Activated CD8-positive, alpha-beta T cell treated with anti-CD3 and anti-CD28 coated beads, Interleukin-2, amount 10 ng/mL, durations not matched to agents 7 days and 5 days (primary cell): ENCODE results near the gene DENND1A. TPM values are rescaled to one million over a fixed set of nuclear protein-coding genes. Genes with fewer than 3 reads are reported as not detected.
"Not testable (repeated sequence)": the region's sequence is repeated elsewhere in the genome, so short reads cannot be mapped to it uniquely, and the experiment has no call there.

Experiments used
- ATAC-seq: fragments of 150-1000 bp; cut with Tn5 transposase; one replicate; pipeline ENCODE4 v1.10.0; 2021; ENCODE audit warnings: moderate library complexity
- CTCF ChIA-PET: fragments of 350-600 bp; sonication (Branson Sonifier 250); formaldehyde crosslinking; loops from one replicate; lab custom pipeline; 2021; ENCODE audit warnings: antibody characterized with exemption; lab: Charles Lee
- POLR2A ChIA-PET: fragments of 350-600 bp; sonication (Branson Sonifier 250); formaldehyde crosslinking; loops from one replicate; lab custom pipeline; 2021; ENCODE audit warnings: antibody characterized with exemption; lab: Charles Lee
- DNase-seq: peaks from one replicate; pipeline ENCODE4 v3.0.0-alpha.2; 2020
- H3K27ac Mint-ChIP-seq: one replicate; pipeline ENCODE4 v1.8.0; 2021; ENCODE audit warnings: mild to moderate bottlenecking, mixed read lengths
- H3K27me3 Mint-ChIP-seq: one replicate; pipeline ENCODE4 v1.8.0; 2021; ENCODE audit warnings: low read depth, mixed read lengths
- H3K36me3 Mint-ChIP-seq: one replicate; pipeline ENCODE4 v1.8.0; 2021; ENCODE audit warnings: low read depth, mixed read lengths
- H3K4me1 Mint-ChIP-seq: one replicate; pipeline ENCODE4 v1.8.0; 2021; ENCODE audit warnings: low read depth, mixed read lengths
- H3K4me3 Mint-ChIP-seq: one replicate; pipeline ENCODE4 v1.8.0; 2021; ENCODE audit warnings: mild to moderate bottlenecking, mixed read lengths
- H3K9me3 Mint-ChIP-seq: one replicate; pipeline ENCODE4 v1.8.0; 2022; ENCODE audit warnings: mixed read lengths; ENCODE audit not compliant: insufficient read depth
- total RNA-seq, 2 experiments: library from RNA; stranded (reverse); gene quantifications; one replicate each; pipeline ENCODE4 v1.2.3, GENCODE V29; 2021

Gene DENND1A
- total RNA-seq, 2 experiments from 2014 or later: 13.0 to 15.5 TPM

DNA sequence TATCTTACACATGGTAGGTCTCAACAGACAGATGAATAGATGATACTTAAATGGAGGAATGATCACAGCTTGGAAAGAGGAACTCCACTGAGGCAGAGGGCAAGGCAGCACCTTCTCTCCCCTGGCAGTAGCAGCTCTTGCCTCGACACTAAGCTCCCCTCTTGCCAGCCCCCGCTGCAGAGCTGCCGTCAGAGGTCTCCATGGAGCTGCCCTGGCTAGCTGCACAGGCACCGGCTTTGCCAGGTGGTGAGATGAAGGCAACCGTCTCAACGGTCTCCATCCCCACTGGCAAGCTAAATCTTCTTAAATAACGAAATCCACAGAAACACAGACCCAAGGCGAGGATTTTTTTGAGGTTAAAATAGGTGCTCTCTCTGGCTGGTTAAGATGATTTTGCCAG, 492.7 kb downstream of the DENND1A start:
- H3K4me3 Mint-ChIP-seq: no peak overlapping the region
- no peaks in the 10 kb centered on the region for H3K9me3 Mint-ChIP-seq
- H3K4me1 Mint-ChIP-seq: no peaks in the 10 kb centered on the region
- DNase-seq: no peak
- H3K36me3 Mint-ChIP-seq: no peaks in the 10 kb centered on the region
- CTCF ChIA-PET: no interaction called here
- H3K27ac Mint-ChIP-seq: no peak overlapping the region
- ATAC-seq: no peak
- POLR2A ChIA-PET: no interaction called here
- H3K27me3 Mint-ChIP-seq: no peaks in the 10 kb centered on the region

DNA sequence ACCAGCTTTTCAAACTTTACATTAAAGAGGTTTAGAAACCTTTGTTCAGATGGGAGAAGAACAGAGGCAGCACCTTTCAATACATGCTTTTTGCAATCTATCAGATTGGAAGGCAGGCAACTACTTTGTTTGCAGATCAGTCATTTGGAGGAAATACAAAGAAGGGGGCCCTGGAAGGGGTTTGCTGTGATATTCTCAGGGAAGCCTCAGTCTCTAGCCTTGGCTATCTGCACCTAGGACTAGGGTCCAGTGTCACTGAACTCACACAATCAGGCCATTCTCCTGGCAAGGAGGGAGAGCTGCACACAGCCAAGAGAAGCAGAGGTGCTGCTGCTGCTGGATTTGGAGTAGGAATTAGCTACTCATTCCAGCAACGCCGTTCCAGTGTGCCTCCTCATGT, 494.5 kb downstream of the DENND1A start:
- Mint-ChIP-seq H3K27me3 (no peaks in the 10 kb centered on the region), H3K9me3 (no peaks in the 10 kb centered on the region), H3K4me1 (no peaks in the 10 kb centered on the region), H3K4me3 (no peak overlapping the region), H3K27ac (no peak overlapping the region), H3K36me3 (no peaks in the 10 kb centered on the region)
- DNase-seq (no peak), ATAC-seq (no peak)
- ChIA-PET POLR2A (interaction anchor here (1.0 kb wide), 1 partner anchor 11 kb away, joined by 4 read pairs; no protein-coding TSS in a partner anchor), CTCF (no interaction called here)

DNA sequence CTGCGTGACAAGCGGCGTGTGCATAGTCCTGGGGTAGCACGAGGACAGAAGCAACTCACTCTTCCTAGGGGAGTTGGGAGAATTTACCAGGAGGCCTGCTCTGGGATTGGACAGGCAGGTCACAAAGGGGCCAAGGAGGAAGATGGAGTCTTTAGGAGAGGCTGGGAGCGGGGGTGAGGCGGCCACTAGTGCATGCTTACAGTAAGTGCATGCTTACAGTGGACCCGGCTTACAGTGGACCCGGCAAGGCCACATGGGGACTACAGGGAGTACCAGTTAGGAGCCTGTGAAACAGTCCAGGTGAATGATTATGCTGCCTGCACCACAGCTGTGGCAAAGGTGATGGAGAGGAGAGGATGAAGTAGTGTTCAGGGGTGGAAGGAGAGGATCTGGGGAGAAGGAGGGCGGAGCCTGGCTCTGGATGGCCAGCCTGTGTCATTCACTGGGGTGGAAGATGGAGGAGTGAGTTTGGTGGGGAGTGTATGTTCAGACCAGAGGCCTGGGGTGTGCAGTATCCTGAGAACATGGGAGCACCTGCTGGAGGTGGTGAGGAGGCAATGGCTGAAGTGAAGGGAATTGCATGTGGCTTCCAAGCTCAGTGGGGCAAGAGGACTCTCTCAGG, 495.2 kb downstream of the DENND1A start:
- Mint-ChIP-seq H3K4me3 (no peak overlapping the region), H3K36me3 (no peaks in the 10 kb centered on the region), H3K27me3 (no peaks in the 10 kb centered on the region), H3K27ac (no peak overlapping the region), H3K9me3 (no peaks in the 10 kb centered on the region), H3K4me1 (no peaks in the 10 kb centered on the region)
- ATAC-seq (no peak), DNase-seq (no peak)
- POLR2A ChIA-PET: no interaction called here
- CTCF ChIA-PET: no interaction called here

DNA sequence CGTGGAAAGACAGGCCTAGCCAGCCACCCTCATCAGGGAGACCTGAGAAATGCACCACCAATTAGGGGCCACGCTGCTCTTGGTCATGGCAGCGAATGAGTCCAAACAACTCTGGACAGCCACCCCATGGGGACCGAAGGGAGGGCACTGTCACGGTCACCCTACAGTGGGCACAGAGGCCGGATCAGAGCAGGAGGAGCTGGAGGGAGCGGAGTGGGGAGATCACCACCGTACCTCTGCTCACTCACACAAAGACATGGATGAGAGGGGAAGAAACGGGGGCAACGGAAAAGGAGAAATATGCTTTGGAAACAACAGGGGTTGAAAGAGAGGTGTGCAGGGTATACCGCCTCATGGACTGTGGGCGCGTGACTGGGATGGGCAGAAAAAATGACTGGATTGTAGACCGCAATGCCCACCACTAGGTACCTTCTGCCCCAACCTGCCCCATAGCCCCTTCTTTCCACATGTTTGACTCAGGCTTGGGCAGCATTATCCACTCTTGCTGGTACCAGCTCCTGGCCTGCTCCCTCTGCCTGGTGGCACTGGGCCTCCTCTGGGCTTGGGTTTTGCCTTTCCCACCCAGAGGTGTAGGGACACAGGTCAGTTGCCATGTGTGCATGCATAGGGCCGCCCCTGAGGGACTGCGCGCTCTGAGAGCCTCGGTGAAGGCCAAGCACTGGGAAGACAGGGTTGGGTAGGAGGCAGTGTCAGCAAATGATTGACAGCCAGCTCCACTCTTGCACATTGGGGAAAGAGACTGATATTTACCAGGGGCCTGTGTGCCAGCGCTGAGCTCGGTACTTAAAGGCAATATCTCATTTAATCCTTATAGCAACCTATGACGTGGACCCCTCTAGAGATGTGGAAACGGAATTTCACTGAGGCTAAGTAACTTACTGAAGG, 497.3 kb downstream of the DENND1A start:
- peak overlapping the region; percentile 8 for H3K27ac Mint-ChIP-seq
- ATAC-seq (no peak), DNase-seq (no peak)
- H3K27me3 Mint-ChIP-seq: no peaks in the 10 kb centered on the region
- ChIA-PET POLR2A (no interaction called here), CTCF (interaction anchor here (1.5 kb wide), 1 partner anchor 33 kb away, joined by 3 read pairs; no protein-coding TSS in a partner anchor)
- no peaks in the 10 kb centered on the region for H3K4me1 Mint-ChIP-seq
- no peaks in the 10 kb centered on the region for H3K36me3 Mint-ChIP-seq
- no peak overlapping the region for H3K4me3 Mint-ChIP-seq
- no peaks in the 10 kb centered on the region for H3K9me3 Mint-ChIP-seq

DNA sequence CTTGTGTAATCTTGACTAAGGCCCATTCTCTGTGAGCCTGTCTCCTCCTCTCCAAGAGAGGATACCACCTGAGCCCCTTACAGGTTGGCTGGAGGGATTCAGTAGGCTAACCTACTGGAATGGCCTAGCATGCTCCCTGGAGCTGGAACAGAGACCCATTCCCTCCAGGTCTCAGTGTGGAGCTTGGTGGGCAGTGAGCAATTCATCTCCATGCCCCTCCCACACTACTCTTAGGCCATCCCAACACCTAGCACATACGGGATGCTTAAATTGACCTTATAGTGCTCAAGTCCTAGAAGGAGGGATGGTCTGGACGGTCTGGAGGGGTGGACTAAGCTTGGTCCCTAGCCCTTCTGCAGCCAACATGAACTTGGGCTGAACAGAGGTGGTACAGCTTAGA, 498.3 kb downstream of the DENND1A start:
- Mint-ChIP-seq H3K27me3 (no peaks in the 10 kb centered on the region), H3K9me3 (no peaks in the 10 kb centered on the region), H3K36me3 (no peaks in the 10 kb centered on the region), H3K4me3 (no peak overlapping the region), H3K27ac (no peak overlapping the region), H3K4me1 (no peaks in the 10 kb centered on the region)
- ChIA-PET POLR2A (no interaction called here), CTCF (interaction anchor here (1.5 kb wide), 1 partner anchor 32 kb away, joined by 3 read pairs; no protein-coding TSS in a partner anchor)
- no peak for DNase-seq
- no peak for ATAC-seq

DNA sequence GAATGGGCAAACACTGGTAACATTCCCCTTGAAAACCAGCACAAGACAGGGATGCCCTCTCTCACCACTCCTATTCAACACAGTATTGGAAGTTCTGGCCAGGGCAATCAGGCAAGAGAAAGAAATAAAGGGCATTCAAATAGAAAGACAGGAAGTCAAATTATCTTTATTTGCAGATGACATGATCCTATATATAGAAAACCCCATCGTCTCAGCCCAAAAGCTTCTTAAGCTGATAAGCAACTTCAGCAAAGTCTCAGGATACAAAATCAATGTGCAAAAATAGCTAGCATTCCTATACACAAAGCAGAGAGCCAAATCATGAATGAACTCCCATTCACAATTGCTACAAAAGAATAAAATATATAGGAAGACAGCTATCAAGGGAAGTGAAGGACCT, 501.5 kb downstream of the DENND1A start:
- CTCF ChIA-PET, POLR2A ChIA-PET, DNase-seq, H3K4me1 Mint-ChIP-seq, H3K27ac Mint-ChIP-seq, H3K9me3 Mint-ChIP-seq, ATAC-seq, H3K4me3 Mint-ChIP-seq, H3K36me3 Mint-ChIP-seq, H3K27me3 Mint-ChIP-seq: not testable (repeated sequence)

DNA sequence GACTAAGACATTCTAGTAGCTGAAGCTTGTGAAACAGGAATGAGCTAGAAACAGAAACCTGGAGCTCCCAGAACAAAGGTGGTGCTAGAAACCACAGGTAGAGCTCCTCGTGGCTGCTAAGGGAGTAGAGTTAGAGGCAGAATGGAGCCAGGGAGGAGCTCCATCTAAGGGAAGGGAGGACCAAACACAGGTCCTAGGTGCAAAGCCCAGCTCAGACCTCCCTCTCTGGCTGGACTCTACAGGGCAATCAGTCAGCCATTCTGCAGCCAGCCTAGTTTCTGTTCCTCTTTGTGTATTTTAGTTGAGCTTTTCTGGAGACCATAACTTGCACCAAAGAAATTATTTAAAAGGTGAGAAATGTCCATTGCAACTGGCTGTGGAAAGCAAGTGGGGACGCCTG, 503.5 kb downstream of the DENND1A start:
- DNase-seq: no peak
- no peaks in the 10 kb centered on the region for H3K9me3 Mint-ChIP-seq
- CTCF ChIA-PET: interaction anchor here (1.2 kb wide), 1 partner anchor 614 kb away, joined by 3 read pairs; no protein-coding TSS in a partner anchor
- no peak overlapping the region for H3K4me3 Mint-ChIP-seq
- no peaks in the 10 kb centered on the region for H3K27me3 Mint-ChIP-seq
- POLR2A ChIA-PET: no interaction called here
- H3K36me3 Mint-ChIP-seq: no peaks in the 10 kb centered on the region
- H3K27ac Mint-ChIP-seq: no peak overlapping the region
- ATAC-seq: no peak
- H3K4me1 Mint-ChIP-seq: no peaks in the 10 kb centered on the region

DNA sequence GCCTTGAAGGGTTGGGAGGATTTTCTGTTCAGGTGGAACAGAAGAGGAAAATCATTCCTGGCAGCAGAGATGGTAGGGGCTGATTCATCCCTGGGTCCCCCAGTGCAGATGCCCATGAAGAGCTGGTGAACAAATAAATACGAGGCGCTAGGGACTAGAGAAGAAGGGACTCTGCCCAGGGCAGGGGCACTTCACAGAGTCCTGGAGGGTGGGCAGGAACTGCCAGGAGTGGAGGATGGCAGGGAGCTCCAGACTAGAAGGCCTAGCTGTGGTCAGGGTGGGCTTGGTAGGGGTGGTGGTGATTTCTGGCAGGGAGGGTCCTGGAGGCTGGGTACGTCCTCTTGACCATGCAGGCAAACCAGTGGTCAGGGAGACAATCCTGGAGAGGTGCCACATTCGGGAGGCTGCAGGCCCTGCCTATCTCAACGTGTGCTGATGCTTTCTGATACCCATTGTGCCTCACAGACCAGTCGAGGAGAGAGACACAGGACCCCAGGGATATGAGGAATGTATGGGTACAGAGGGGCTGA, 504.0 kb downstream of the DENND1A start:
- H3K4me1 Mint-ChIP-seq: no peaks in the 10 kb centered on the region
- no peak overlapping the region for H3K27ac Mint-ChIP-seq
- no peaks in the 10 kb centered on the region for H3K9me3 Mint-ChIP-seq
- POLR2A ChIA-PET: no interaction called here
- CTCF ChIA-PET: interaction anchor here (1.2 kb wide), 1 partner anchor 614 kb away, joined by 3 read pairs; no protein-coding TSS in a partner anchor
- ATAC-seq: no peak
- no peaks in the 10 kb centered on the region for H3K27me3 Mint-ChIP-seq
- DNase-seq: no peak
- no peak overlapping the region for H3K4me3 Mint-ChIP-seq
- no peaks in the 10 kb centered on the region for H3K36me3 Mint-ChIP-seq

DNA sequence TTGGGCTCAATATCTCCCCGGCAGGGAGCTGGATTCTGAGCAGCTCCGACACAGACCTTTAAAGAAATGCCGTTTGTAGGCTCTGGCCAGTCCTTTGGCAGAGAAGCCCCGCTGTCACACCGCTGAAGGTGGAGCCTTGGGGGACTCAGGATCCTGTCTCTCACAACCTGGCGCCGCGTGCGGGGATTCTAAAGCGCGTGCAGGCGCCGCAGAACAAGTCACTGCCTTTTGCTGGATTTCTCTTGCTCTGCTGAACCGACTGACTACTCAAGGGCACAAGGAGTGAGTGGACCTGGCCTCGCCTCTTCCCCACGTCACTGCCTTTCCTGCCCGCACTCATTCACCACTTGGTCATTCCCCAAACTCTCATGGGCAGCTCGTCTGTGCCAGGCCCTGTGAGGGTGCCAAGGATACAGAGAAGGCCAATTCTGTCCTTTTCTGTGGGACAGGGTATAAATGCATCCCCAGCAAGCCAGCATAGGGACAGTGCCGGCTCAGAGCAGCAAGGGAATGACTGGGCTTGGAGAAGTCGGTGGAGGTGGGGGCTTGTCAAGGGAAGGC, 504.6 kb downstream of the DENND1A start:
- H3K4me1 Mint-ChIP-seq: no peaks in the 10 kb centered on the region
- no peaks in the 10 kb centered on the region for H3K36me3 Mint-ChIP-seq
- POLR2A ChIA-PET: no interaction called here
- no peak overlapping the region for H3K27ac Mint-ChIP-seq
- CTCF ChIA-PET: no interaction called here
- no peaks in the 10 kb centered on the region for H3K27me3 Mint-ChIP-seq
- H3K4me3 Mint-ChIP-seq: no peak overlapping the region
- ATAC-seq: no peak
- H3K9me3 Mint-ChIP-seq: no peaks in the 10 kb centered on the region
- no peak for DNase-seq

DNA sequence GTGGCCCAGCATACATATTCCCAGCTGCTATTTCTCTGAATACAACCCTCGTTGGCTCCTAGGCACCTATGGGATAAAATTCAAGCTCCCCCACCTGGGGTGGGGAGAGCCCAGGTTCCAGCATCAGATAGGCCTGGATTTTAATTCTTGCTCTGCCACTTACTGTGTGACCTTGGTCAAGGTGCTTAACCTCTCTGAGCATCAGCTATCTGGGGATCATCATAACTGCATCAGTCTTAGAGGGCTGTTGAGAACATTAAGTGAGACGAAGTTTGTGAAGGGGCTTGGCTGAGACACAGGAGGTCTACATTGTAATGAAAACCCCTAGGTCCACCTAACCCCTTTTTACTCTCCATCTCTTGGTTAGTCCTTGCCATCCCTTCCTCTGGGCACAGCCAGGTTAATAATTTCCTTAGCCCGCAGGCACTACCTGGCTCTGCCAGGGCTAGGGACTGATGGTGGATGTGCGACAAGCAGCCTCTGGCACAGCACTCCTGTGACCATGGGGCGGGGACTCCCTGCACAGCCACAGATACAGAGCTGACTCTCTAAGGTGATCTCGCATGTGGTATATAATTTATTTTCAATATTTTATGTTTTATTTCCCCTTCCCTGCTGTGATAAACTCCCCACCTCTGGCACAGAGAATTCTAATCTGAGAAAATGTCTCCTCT, 505.2 kb downstream of the DENND1A start:
- H3K27ac Mint-ChIP-seq: no peak overlapping the region
- H3K4me3 Mint-ChIP-seq: no peak overlapping the region
- ChIA-PET POLR2A (interaction anchor here (0.9 kb wide), 1 partner anchor 11 kb away, joined by 4 read pairs; no protein-coding TSS in a partner anchor), CTCF (no interaction called here)
- DNase-seq: no peak
- no peaks in the 10 kb centered on the region for H3K36me3 Mint-ChIP-seq
- no peak for ATAC-seq
- H3K4me1 Mint-ChIP-seq: no peaks in the 10 kb centered on the region
- no peaks in the 10 kb centered on the region for H3K27me3 Mint-ChIP-seq
- H3K9me3 Mint-ChIP-seq: no peaks in the 10 kb centered on the region

DNA sequence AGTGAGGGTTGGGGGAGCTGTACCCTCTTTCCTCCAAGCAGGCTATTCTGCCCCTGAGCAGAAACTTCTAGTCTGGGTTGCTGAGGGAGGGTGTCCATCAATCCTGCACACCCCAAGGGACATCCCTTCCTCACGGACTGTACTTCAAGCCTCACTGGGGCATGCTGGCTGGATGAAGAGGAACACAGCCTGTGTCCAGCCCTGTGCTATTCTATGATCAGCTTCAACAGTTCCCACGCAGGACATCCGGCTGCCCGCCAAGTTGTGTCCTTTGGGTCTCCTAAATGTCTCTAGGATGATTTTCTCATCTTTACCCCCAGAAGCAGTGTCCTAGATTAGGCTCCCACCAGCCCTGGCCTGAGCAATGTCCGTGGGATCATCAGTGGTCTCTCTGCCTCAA, 505.8 kb downstream of the DENND1A start:
- Mint-ChIP-seq H3K27me3 (no peaks in the 10 kb centered on the region), H3K4me3 (no peak overlapping the region), H3K4me1 (no peaks in the 10 kb centered on the region), H3K36me3 (no peaks in the 10 kb centered on the region), H3K9me3 (no peaks in the 10 kb centered on the region), H3K27ac (no peak overlapping the region)
- ATAC-seq (no peak), DNase-seq (no peak)
- ChIA-PET POLR2A (interaction anchor here (0.9 kb wide), 1 partner anchor 12 kb away, joined by 4 read pairs; no protein-coding TSS in a partner anchor), CTCF (no interaction called here)
